ENCODE measurements around the gene TXNL1. TPM values are rescaled to one million over a fixed set of nuclear protein-coding genes. Genes with fewer than 3 reads are reported as not detected.

TXNL1 gene
- total RNA-seq, 1 experiment from 2014 or later: 72.8 TPM

DNA sequence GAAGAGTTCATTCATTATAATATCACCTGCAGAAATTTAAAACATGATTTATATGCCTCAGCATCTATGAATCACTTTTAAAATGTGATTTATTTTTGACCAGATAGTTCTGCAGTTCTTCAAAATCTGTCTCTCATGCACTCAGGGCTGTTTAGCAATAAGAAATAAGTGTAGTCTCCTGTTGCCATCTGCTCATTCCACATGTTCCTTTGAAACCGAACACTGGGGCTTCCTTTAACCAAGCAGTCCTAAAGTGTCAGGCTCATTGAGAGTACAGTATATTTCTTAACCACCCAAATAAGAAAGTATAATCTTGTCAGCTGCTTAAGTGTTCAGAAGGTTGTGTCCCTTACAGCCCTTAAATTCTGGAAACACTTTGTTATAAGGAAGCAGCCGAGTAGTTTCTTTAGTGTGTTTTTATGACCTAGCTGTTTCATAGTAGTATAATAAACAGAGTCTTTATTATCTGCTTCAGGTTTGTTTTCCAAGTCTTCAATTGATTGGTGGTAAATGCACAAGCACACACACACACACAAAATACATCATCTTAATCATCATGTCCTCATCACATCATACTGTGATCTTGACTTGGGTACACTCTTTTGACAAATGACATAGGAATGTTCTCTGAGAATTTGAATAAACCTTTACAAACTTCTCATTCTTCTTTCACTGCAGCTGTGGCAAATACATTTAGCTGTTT, 23.1 kb upstream of the TXNL1 start:
- no peak for TF ChIP-seq SMAD4 (CRISPR knock-in tag; IDR thresholded peaks at IDR 0.05)
- TF ChIP-seq, protein P1, sequence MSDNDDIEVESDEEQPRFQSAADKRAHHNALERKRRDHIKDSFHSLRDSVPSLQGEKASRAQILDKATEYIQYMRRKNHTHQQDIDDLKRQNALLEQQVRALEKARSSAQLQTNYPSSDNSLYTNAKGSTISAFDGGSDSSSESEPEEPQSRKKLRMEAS (CRISPR knock-in tag; IDR thresholded peaks at IDR 0.05): no peak
- TF ChIP-seq, protein P2, sequence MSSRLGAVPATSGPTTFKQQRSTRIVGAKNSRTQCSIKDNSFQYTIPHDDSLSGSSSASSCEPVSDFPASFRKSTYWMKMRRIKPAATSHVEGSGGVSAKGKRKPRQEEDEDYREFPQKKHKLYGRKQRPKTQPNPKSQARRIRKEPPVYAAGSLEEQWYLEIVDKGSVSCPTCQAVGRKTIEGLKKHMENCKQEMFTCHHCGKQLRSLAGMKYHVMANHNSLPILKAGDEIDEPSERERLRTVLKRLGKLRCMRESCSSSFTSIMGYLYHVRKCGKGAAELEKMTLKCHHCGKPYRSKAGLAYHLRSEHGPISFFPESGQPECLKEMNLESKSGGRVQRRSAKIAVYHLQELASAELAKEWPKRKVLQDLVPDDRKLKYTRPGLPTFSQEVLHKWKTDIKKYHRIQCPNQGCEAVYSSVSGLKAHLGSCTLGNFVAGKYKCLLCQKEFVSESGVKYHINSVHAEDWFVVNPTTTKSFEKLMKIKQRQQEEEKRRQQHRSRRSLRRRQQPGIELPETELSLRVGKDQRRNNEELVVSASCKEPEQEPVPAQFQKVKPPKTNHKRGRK (CRISPR knock-in tag; IDR thresholded peaks at IDR 0.05; ENCODE audit: borderline replicate concordance): no peak
- TF ChIP-seq FOXP1 (CRISPR knock-in tag; IDR thresholded peaks at IDR 0.05; ENCODE audit: borderline replicate concordance): no peak
- TF ChIP-seq ZNF396 (CRISPR knock-in tag; IDR thresholded peaks at IDR 0.05; ENCODE audit: borderline replicate concordance): no peak
- no peak for TF ChIP-seq SOX15 (CRISPR knock-in tag; IDR thresholded peaks at IDR 0.05)
- TF ChIP-seq, protein P3, sequence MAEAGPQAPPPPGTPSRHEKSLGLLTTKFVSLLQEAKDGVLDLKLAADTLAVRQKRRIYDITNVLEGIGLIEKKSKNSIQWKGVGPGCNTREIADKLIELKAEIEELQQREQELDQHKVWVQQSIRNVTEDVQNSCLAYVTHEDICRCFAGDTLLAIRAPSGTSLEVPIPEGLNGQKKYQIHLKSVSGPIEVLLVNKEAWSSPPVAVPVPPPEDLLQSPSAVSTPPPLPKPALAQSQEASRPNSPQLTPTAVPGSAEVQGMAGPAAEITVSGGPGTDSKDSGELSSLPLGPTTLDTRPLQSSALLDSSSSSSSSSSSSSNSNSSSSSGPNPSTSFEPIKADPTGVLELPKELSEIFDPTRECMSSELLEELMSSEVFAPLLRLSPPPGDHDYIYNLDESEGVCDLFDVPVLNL (CRISPR knock-in tag; IDR thresholded peaks at IDR 0.05; ENCODE audit: borderline replicate concordance, low read depth): no peak
- no peak for TF ChIP-seq ELF4 (CRISPR knock-in tag; IDR thresholded peaks at IDR 0.05; ENCODE audit: low read depth)
- TF ChIP-seq NFE2L1 (CRISPR knock-in tag; IDR thresholded peaks at IDR 0.05): no peak
- TF ChIP-seq ZNF423 (CRISPR knock-in tag; IDR thresholded peaks at IDR 0.05): no peak
- TF ChIP-seq, protein P4, sequence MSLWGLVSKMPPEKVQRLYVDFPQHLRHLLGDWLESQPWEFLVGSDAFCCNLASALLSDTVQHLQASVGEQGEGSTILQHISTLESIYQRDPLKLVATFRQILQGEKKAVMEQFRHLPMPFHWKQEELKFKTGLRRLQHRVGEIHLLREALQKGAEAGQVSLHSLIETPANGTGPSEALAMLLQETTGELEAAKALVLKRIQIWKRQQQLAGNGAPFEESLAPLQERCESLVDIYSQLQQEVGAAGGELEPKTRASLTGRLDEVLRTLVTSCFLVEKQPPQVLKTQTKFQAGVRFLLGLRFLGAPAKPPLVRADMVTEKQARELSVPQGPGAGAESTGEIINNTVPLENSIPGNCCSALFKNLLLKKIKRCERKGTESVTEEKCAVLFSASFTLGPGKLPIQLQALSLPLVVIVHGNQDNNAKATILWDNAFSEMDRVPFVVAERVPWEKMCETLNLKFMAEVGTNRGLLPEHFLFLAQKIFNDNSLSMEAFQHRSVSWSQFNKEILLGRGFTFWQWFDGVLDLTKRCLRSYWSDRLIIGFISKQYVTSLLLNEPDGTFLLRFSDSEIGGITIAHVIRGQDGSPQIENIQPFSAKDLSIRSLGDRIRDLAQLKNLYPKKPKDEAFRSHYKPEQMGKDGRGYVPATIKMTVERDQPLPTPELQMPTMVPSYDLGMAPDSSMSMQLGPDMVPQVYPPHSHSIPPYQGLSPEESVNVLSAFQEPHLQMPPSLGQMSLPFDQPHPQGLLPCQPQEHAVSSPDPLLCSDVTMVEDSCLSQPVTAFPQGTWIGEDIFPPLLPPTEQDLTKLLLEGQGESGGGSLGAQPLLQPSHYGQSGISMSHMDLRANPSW (CRISPR knock-in tag; conservative IDR thresholded peaks at IDR 0.05; ENCODE audit: low read depth): no peak
- TF ChIP-seq, protein P5, sequence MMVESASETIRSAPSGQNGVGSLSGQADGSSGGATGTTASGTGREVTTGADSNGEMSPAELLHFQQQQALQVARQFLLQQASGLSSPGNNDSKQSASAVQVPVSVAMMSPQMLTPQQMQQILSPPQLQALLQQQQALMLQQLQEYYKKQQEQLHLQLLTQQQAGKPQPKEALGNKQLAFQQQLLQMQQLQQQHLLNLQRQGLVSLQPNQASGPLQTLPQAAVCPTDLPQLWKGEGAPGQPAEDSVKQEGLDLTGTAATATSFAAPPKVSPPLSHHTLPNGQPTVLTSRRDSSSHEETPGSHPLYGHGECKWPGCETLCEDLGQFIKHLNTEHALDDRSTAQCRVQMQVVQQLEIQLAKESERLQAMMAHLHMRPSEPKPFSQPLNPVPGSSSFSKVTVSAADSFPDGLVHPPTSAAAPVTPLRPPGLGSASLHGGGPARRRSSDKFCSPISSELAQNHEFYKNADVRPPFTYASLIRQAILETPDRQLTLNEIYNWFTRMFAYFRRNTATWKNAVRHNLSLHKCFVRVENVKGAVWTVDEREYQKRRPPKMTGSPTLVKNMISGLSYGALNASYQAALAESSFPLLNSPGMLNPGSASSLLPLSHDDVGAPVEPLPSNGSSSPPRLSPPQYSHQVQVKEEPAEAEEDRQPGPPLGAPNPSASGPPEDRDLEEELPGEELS (CRISPR knock-in tag; IDR thresholded peaks at IDR 0.05): no peak
- TF ChIP-seq TEAD1 (CRISPR knock-in tag; IDR thresholded peaks at IDR 0.05): no peak
- Mint-ChIP-seq H3K4me1 (peaks cover 8% of the 10 kb centered on the region), H3K27me3 (ENCODE audit: low read depth) (no peaks in the 10 kb centered on the region), H3K4me3 (no peak overlapping the region), H3K36me3 (no peaks in the 10 kb centered on the region), H3K9me3 (no peaks in the 10 kb centered on the region), H3K27ac (no peak overlapping the region)
- CTCF ChIA-PET: no interaction called here
- POLR2A ChIA-PET: interaction anchor here (0.6 kb wide), 1 partner anchor 245 kb away, joined by 6 read pairs; no protein-coding TSS in a partner anchor
- ATAC-seq: no peak
- no peak for DNase-seq (ENCODE audit: low spot score)

DNA sequence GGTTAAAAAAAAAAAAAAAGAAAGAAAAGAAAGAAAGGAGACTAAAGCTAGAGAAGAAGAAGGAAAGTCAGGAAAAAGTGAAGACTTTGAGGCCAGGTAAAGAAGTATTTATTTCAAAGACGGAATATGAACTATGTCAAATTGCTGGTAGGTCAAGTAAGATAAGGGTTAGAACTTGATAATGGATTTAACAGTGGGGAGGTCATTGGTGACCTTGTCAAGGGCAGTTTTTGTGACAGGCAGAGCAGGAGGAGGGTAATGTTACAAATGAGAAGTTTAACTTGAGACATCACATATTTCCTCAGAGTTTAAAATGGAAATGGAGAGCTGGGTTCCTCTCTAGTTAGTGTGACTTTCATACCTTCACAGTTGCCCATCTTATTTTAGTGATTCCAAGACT, 22.3 kb upstream of the TXNL1 start:
- ChIA-PET CTCF (no interaction called here), POLR2A (interaction anchor here (0.6 kb wide), 1 partner anchor 246 kb away, joined by 6 read pairs; no protein-coding TSS in a partner anchor)
- Mint-ChIP-seq H3K36me3 (no peaks in the 10 kb centered on the region), H3K4me1 (peaks cover 8% of the 10 kb centered on the region), H3K27ac (no peak overlapping the region), H3K27me3 (ENCODE audit: low read depth) (no peaks in the 10 kb centered on the region), H3K4me3 (no peak overlapping the region), H3K9me3 (no peaks in the 10 kb centered on the region)
- ATAC-seq (no peak), DNase-seq (ENCODE audit: low spot score) (no peak)
- TF ChIP-seq KAT7 (CRISPR knock-in tag; IDR thresholded peaks at IDR 0.05; ENCODE audit: borderline replicate concordance) (no peak), ZNF317 (CRISPR knock-in tag; IDR thresholded peaks at IDR 0.05; ENCODE audit: borderline replicate concordance, low read depth) (no peak), ZNF219 (CRISPR knock-in tag; IDR thresholded peaks at IDR 0.05; ENCODE audit: borderline replicate concordance) (no peak), RORB (CRISPR knock-in tag; IDR thresholded peaks at IDR 0.05) (no peak), TCF7 (CRISPR knock-in tag; IDR thresholded peaks at IDR 0.05; ENCODE audit: low read depth) (no peak), CREM (CRISPR knock-in tag; IDR thresholded peaks at IDR 0.05) (no peak), TP53 (CRISPR knock-in tag; IDR thresholded peaks at IDR 0.05) (no peak), ZNF263 (CRISPR knock-in tag; IDR thresholded peaks at IDR 0.05; ENCODE audit: low read depth) (no peak)
- TF ChIP-seq, protein P6, sequence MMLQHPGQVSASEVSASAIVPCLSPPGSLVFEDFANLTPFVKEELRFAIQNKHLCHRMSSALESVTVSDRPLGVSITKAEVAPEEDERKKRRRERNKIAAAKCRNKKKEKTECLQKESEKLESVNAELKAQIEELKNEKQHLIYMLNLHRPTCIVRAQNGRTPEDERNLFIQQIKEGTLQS (CRISPR knock-in tag; conservative IDR thresholded peaks at IDR 0.05): no peak
- TF ChIP-seq, protein P3 (CRISPR knock-in tag; IDR thresholded peaks at IDR 0.05; ENCODE audit: borderline replicate concordance, low read depth): no peak
- TF ChIP-seq, protein P7, sequence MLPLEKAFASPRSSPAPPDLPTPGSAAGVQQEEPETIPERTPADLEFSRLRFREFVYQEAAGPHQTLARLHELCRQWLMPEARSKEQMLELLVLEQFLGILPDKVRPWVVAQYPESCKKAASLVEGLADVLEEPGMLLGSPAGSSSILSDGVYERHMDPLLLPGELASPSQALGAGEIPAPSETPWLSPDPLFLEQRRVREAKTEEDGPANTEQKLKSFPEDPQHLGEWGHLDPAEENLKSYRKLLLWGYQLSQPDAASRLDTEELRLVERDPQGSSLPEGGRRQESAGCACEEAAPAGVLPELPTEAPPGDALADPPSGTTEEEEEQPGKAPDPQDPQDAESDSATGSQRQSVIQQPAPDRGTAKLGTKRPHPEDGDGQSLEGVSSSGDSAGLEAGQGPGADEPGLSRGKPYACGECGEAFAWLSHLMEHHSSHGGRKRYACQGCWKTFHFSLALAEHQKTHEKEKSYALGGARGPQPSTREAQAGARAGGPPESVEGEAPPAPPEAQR (CRISPR knock-in tag; IDR thresholded peaks at IDR 0.05): no peak

Data from WTC11 (cell line).